Brain microvascular endothelial cell (primary cell): Measurements from ENCODE around the gene TTC22.

Experiments
- DNase-seq: peaks from one replicate; pipeline ENCODE4 v3.0.0-alpha.2; 2020
- H3K27ac ChIP-seq: fragments of 250-450 bp; sonication (Bioruptor Pico); 2 replicates; pipeline ENCODE4 v1.5.1; 2020; ENCODE audit warnings: mild to moderate bottlenecking, moderate library complexity
- H3K27me3 ChIP-seq: fragments of 250-450 bp; sonication (Bioruptor Pico); replicated peaks from 2 replicates; pipeline ENCODE4 v1.5.1; 2020; ENCODE audit warnings: mild to moderate bottlenecking
- H3K36me3 ChIP-seq: fragments of 250-450 bp; sonication (Bioruptor Pico); replicated peaks from 2 replicates; pipeline ENCODE4 v1.5.1; 2020; ENCODE audit warnings: mild to moderate bottlenecking
- H3K4me3 ChIP-seq: 2 replicates; pipeline ENCODE4 v1.5.1; 2011; ENCODE audit warnings: low read depth, mild to moderate bottlenecking, control low read depth, low read length, moderate library complexity
- CTCF ChIP-seq: IDR thresholded peaks from 2 replicates; pipeline ENCODE4 v1.5.1; 2011; ENCODE audit warnings: low read depth, mild to moderate bottlenecking, moderate library complexity, low read length, control low read depth, inconsistent platforms; ENCODE audit errors: missing control alignments
- in situ Hi-C: cut with HindIII; loops from 2 replicates; pipeline ENCODE4 v1.10.0; 2017; ENCODE audit warnings: low sequenced_read_pairs, low pct_ligation_motif_present

Gene TTC22

GRCh38 chr1:54842206-54842915 lies 41.2 kb upstream of the TTC22 start:
- no peaks in the 10 kb centered on the region for H3K27me3 ChIP-seq
- H3K27ac ChIP-seq = no peak overlapping the region
- no peak overlapping the region for H3K4me3 ChIP-seq
- in situ Hi-C loops = no loop called here
- no peak for TF ChIP-seq CTCF
- no peaks in the 10 kb centered on the region for H3K36me3 ChIP-seq
- no peak for DNase-seq

GRCh38 chr1:54839824-54840223 lies 38.7 kb upstream of the TTC22 start:
- no peak for DNase-seq
- H3K36me3 ChIP-seq = no peaks in the 10 kb centered on the region
- no peak overlapping the region for H3K4me3 ChIP-seq
- in situ Hi-C loops = no loop called here
- no peak for TF ChIP-seq CTCF
- H3K27ac ChIP-seq = no peak overlapping the region
- no peaks in the 10 kb centered on the region for H3K27me3 ChIP-seq

GRCh38 chr1:54838565-54839180 lies 37.5 kb upstream of the TTC22 start:
- in situ Hi-C loops = no loop called here
- H3K27me3 ChIP-seq = no peaks in the 10 kb centered on the region

GRCh38 chr1:54837002-54837853 lies 36.1 kb upstream of the TTC22 start:
- Histone ChIP-seq H3K27me3 (no peaks in the 10 kb centered on the region), H3K4me3 (no peak overlapping the region), H3K27ac (no peak overlapping the region), H3K36me3 (no peaks in the 10 kb centered on the region)
- TF ChIP-seq CTCF = no peak
- no peak for DNase-seq
- in situ Hi-C loops = no loop called here

More at GRCh38 chr1:54838565-54839180, 37.5 kb upstream of the TTC22 start:
- Histone ChIP-seq H3K27ac (no peak overlapping the region), H3K36me3 (no peaks in the 10 kb centered on the region), H3K4me3 (no peak overlapping the region)
- no peak for TF ChIP-seq CTCF
- DNase-seq = no peak

- H3K36me3 ChIP-seq = no peaks in the 10 kb centered on the region
These were observed 35.5 kb upstream of the TTC22 start for GRCh38 chr1:54836594-54836993.

More at GRCh38 chr1:54836594-54836993, 35.5 kb upstream of the TTC22 start:
- H3K27ac ChIP-seq = no peak overlapping the region
- DNase-seq = no peak
- in situ Hi-C loops = no loop called here
- H3K27me3 ChIP-seq = no peaks in the 10 kb centered on the region
- no peak overlapping the region for H3K4me3 ChIP-seq
- TF ChIP-seq CTCF = no peak
